SKM-1 (cell line): ENCODE measurements around the gene SOCS2.
"Not testable (repeated sequence)": the region's sequence is repeated elsewhere in the genome, so short reads cannot be mapped to it uniquely, and the experiment has no call there.

Experiments
- DNase-seq: peaks from one replicate; lab custom pipeline; 2025; ENCODE audit not compliant: unreplicated experiment; lab: John Stamatoyannopoulos, UW

SOCS2 gene

GRCh38 chr12:93571925-93572711 lies at the start of gene SOCS2:
Gene SOCS2, plus strand, starts transcription at chr12:93572675. Its CDS starts 223 bp downstream, at chr12:93572898.
- no peak for DNase-seq

GRCh38 chr12:93524386-93525133 lies 47.9 kb upstream of the SOCS2 start:
- DNase-seq, result no peak

GRCh38 chr12:93526786-93527428 lies 45.6 kb upstream of the SOCS2 start:
- no peak for DNase-seq

GRCh38 chr12:93530358-93530757 lies 42.1 kb upstream of the SOCS2 start:
- no peak for DNase-seq

- no peak for DNase-seq
Observed at GRCh38 chr12:93533310-93533709, 39.2 kb upstream of the SOCS2 start.

- no peak for DNase-seq
Observed at GRCh38 chr12:93536111-93536765, 36.2 kb upstream of the SOCS2 start.

GRCh38 chr12:93536766-93537488 lies 35.5 kb upstream of the SOCS2 start:
- no peak for DNase-seq

GRCh38 chr12:93537769-93538168 lies 34.7 kb upstream of the SOCS2 start:
- DNase-seq, result no peak

GRCh38 chr12:93539821-93540220 lies 32.7 kb upstream of the SOCS2 start:
- no peak for DNase-seq

- DNase-seq, result no peak
Observed at GRCh38 chr12:93540466-93540865, 32.0 kb upstream of the SOCS2 start.

- no peak for DNase-seq
Observed at GRCh38 chr12:93541578-93542225, 30.8 kb upstream of the SOCS2 start.

GRCh38 chr12:93547778-93548177 lies 24.7 kb upstream of the SOCS2 start:
- no peak for DNase-seq

GRCh38 chr12:93549174-93549573 lies 23.3 kb upstream of the SOCS2 start:
- no peak for DNase-seq

- DNase-seq, result no peak
Observed at GRCh38 chr12:93550748-93551611, 21.5 kb upstream of the SOCS2 start.

- DNase-seq, result no peak
Observed at GRCh38 chr12:93552427-93552826, 20.0 kb upstream of the SOCS2 start.

GRCh38 chr12:93557879-93558278 lies 14.6 kb upstream of the SOCS2 start:
- DNase-seq, result not testable (repeated sequence)

- DNase-seq, result not testable (repeated sequence)
Observed at GRCh38 chr12:93558685-93559084, 13.8 kb upstream of the SOCS2 start.

GRCh38 chr12:93563807-93564538 lies 8.5 kb upstream of the SOCS2 start:
- no peak for DNase-seq

- DNase-seq, result no peak
Observed at GRCh38 chr12:93565760-93566159, 6.7 kb upstream of the SOCS2 start.
